Activated CD8-positive, alpha-beta memory T cell treated with anti-CD3 and anti-CD28 coated beads for 1 hour (primary cell): Measurements from ENCODE around the gene SLC16A7.
"Not testable (repeated sequence)": the region's sequence is repeated elsewhere in the genome, so short reads cannot be mapped to it uniquely, and the experiment has no call there.

ENCODE experiments used
- DNase-seq, 2 donors: peaks; one replicate each; pipeline ENCODE4 v3.0.0-alpha.2; 2020; ENCODE audit warnings: low read depth in 1 of 2; ENCODE audit errors: extremely low read depth in 1 of 2

SLC16A7 gene

DNA sequence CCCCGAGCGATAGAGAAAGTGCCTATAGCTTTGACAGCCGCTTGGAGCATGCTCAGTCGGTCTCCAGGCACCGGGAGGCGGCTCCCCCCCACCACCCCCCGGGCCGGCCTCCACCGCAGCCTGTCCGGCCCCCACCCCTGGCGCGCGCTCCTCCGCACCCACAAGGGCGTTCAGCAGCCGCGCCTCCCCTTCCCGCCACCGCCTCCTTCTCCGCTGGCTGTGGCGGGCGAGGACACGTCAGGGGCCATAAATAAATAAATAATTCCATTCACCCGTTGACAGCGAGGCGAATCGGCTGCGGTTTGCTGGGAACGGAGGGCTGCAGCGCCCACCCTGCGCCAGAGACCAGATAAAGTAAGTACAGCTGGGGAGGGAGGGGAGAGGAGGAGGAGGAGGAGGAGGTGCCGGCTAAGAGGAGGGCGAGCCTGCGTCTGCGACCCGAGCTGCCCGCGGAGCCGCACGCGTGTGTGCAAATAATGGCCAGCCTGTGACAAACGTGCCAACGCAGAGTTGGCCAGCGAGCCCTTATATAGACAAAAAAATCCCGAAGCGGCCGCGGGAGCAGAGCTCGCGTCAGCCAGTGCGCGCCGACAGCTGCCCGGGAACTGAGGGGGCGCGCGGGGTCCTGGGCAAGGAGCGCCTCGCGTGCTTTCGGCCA is at the start of gene SLC16A7:
Gene SLC16A7 (plus strand): TSS at position 147 of the 658 bp plus-strand sequence. CDS start 108,773 bp downstream, outside the sequence.
- peak; percentile 66 to 75 for DNase-seq

DNA sequence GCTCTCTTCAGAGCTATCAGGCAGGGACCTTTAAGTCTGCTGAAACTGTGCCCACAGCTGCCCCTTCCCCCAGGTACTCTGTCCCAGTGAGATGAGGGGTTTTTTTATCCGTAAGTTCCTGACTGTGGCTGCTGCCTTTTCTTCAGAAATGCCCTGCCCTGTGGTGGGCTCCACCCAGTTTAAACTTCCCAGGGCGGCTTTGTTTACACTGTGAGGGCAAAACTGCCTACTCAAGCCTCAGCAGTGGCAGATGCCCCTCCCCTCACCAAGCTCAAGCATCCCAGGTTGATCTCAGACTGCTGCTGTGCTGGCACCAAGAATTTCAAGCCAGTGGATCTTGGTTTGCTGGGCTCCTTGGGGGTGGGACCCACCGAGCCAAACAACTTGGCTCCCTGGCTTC is 46.9 kb upstream of the SLC16A7 start:
- no peak for DNase-seq

- no peak for DNase-seq
Measured at GRCh38 chr12:59559696-59560095, 36.1 kb upstream of the SLC16A7 start.

DNA sequence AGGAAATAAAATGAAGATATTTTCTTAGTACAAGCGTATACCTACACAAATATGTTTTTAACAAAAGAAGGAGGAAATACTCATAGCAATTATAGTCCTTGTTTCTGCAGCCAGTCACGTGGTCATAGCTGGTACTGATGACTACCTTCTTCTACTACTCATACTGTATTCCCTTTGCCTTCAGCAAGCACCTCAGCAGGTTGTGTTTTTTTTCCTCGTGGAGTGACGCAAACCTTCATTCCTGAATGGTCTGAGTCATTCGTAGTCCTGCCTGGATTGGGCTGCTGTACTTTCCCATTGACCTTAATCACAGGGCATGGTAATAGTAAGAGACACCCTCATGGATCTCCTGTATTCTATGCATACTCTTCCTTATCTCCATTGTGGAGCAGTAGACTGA is 25.7 kb upstream of the SLC16A7 start:
- no peak for DNase-seq

GRCh38 chr12:59574406-59574805 is 21.4 kb upstream of the SLC16A7 start:
- no peak for DNase-seq

- no peak for DNase-seq
Measured at GRCh38 chr12:59575826-59576225, 20.0 kb upstream of the SLC16A7 start.

DNA sequence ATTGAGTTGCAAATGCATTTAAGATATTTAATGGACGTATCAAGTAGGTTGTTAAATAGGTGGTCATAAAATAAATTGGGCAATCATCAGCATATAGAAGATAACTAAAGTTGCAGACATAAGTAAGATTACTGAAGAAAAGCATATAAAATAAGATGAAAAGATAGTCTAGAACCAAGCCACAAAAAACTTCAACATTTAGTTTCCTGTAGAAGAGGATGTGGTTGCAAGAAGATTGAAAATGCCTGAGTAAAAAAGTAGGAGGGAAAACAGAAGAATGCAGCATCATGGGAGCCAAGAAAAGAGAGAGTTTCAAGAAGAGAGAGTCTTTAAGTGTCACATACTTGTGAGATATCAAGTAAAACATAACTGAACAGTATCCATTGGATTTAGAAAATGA is 17.6 kb upstream of the SLC16A7 start:
- no peak for DNase-seq

- no peak for DNase-seq
Measured at GRCh38 chr12:59579631-59580030, 16.2 kb upstream of the SLC16A7 start.

DNA sequence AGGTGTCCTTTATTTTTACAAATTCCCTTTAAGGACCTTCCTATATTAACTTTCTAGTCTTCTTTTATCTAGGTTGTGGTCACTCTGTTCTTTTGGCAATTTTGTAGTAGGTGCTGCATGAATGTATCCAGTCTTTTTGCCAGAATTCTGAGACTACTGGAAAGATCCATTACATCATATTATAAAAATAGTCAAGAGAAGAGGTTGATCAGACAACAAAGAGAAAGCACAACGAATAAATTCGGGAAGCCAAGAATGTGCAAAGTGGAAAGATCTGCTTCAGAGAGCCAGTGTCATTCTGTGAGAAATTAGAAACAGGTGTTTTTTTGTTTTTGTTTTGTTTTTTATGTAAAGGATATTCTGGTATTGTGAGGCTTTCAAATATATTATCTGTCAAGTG is 15.8 kb upstream of the SLC16A7 start:
- DNase-seq: no peak

DNA sequence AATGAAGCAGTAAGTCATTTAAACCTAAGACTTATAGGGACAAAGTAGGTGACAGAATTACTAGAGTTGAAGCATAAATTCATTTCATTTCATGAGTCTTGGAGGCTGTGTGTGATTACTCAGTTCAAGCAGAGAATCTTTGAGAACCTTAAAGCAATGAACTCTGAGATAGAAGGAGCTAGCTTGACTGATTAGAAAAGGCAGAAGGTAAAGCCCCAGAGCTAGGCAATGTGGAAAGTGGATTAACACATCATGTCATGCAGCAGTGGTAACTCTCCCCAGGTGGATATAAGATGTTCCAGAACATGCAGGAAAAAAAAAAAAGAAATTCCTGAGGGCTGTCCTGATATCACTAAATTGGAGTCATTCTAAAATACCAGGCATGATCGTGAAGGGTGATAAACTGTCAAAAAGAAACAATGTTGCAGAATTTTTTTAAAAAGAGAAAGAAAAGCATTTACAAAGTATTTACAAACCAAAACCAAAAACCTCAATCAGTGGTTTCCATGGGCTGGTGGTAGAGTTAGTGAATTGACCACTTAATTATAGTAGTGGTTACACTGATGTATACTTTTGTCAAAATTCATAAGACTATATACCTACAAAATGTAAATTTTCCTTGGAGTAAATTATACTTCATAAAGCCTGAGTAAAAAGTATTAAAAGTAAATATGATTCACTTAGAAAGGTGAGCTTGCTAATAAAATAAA is 12.7 kb upstream of the SLC16A7 start:
- DNase-seq: no peak

DNA sequence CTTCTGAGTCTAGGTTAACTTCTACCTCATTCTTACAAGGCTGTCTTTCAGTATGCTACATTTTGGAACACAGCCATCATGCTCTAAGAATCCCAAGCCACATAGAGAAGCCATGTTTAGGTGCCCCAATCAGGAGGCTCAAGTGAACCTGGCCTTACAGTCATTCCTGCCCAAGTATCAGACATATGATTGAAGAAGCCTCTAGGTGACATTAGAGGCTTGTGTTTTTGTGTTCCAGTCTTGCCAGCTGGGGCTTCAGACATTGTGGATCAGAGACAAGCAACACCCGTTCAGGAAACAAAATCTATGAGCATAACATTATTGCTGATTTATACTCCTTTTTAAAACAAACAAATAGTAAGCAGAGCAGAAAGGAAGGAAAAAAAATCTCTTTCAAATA is 8.1 kb upstream of the SLC16A7 start:
- no peak for DNase-seq

DNA sequence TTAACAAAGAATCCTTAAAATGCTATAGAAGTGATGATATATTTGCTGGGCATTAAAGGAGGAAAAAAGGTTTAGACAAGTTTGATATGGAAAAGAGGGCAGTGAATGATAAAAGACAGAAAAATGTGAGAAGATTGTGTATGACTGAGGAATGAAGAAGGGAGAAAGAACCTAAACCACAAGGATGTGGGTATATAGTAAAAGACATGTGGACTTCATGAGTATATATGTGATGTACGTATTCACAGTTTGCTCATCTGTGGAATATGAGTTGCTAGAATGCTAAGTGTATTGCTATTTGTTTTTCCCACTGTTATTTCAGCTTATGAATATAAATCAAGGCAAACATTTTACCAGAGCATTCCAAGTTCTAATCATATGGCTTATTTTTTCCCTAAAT is 2.1 kb upstream of the SLC16A7 start:
- no peak for DNase-seq

- no peak for DNase-seq
Measured at GRCh38 chr12:59594943-59595500, 807 bp upstream of the SLC16A7 start.

DNA sequence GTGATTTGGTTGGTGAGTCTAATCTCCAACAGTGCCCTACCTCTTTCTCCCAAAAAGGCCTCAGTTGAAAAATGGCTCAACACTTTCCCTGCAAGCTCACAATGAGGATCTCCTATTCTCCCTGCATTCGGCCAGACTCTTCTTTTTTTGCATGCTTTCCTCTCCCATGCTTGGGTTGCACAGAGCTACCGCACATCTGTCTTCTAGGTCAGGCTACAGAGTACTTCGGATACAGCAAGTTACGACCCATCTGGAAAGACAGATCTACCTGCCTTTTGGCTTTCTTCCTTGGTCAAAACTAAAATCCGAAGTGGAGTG is 305 bp upstream of the SLC16A7 start:
- DNase-seq: no peak

- DNase-seq: peak; percentile 11 to 30
Measured at GRCh38 chr12:59597385-59597781, 1.6 kb downstream of the SLC16A7 start.

DNA sequence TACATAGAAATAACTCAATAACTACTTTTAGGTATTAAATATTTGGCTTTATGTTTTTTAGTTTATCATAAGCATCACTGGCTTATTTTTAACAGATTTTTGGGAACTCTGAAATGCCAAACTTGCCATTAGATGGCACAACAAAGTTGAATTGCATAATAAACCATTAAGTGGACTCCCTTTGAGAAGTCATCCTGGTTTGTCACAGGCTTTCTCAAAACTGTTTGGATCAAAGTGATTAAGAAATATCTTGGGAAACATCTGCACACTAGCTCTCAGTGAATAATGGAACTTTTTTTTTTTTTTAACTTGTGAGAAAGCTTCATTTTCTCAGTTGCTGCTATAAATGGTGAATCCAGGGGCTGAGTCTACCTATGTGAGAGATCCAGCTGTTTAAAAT is 4.3 kb downstream of the SLC16A7 start:
- DNase-seq: no peak

DNA sequence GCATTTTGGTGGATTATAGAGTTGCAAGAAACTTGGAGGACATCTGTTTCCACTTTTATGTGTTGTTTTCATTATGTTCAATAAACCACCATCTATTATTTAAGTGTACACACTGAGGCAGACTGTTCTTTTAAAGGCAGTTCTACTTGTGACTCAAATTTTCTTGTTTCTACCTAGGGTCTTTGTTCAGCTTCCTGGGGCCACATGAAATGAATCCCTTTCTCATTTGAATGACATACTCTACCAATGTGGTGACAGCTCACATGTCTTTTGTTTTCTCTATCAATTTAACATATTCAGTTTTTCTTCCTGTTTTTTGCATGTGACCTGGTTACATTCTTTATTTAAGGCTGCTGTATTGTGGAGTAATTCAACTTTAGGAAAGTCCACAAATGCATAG is 7.9 kb downstream of the SLC16A7 start:
- no peak for DNase-seq

DNA sequence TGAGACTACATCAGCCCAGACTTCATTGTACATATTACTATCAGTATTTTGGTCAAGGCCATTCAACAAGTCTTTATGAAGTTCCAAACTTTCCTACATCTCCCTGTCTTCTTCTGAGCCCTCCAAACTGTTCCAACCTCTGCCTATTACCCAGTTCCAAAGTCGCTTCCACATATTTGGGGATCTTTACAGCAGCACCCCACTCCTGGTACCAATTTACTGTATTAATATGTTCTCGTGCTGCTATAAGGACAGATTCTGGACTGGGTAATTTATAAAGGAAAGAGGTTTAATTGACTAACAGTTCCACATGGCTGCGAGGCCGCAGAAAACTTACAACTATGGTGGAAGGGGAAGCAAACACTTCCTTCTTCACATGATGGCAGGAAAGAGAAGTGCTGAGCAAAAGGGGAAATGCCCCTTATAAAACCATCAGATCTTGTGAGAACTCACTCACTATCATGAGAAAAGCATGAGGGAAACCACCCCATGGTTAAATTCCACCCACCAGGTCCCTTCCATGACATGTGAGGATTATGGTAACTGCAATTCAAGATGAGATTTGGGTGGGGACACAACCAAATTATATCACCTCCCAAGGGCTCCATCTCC is 17.1 kb downstream of the SLC16A7 start:
- DNase-seq: not testable (repeated sequence)

- DNase-seq: no peak
Measured at GRCh38 chr12:59615392-59616165, 19.8 kb downstream of the SLC16A7 start.

GRCh38 chr12:59619461-59620240 is 23.8 kb downstream of the SLC16A7 start:
- no peak for DNase-seq

DNA sequence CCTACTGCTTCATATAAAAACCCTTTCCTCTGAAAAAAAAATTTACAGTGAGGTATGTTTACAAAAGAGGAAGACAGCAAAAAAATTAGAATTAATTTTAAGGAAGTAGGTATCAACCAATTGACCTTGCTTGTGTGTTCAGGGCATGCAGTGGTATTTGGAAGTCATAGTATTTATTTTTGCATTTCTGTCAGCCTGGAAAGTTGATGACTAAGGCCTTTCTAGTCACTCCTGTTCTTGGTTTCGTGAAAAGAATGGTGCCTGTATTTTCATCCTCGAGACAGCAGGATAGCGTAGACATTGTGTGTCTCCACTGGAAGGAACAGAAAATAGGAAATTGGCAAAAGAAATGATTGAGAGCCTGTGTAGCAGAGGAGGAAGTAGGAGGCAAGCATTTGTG is 24.5 kb downstream of the SLC16A7 start:
- DNase-seq: no peak
